Stimulated activated CD4-positive, alpha-beta T cell treated with anti-CD3 and anti-CD28 coated beads, TNF-alpha, amount 100 ng/mL, for 24 hours (primary cell): ENCODE data around the gene AURKAIP1.

Source experiments
- DNase-seq, 3 experiments: peaks; one replicate each; pipeline ENCODE4 v3.0.0-alpha.2; 2020; ENCODE audit warnings: low read depth in 3 of 3

Gene AURKAIP1

GRCh38 chr1:1347663-1348419 is 27.2 kb downstream of the AURKAIP1 start:
- DNase-seq = no peak

DNA sequence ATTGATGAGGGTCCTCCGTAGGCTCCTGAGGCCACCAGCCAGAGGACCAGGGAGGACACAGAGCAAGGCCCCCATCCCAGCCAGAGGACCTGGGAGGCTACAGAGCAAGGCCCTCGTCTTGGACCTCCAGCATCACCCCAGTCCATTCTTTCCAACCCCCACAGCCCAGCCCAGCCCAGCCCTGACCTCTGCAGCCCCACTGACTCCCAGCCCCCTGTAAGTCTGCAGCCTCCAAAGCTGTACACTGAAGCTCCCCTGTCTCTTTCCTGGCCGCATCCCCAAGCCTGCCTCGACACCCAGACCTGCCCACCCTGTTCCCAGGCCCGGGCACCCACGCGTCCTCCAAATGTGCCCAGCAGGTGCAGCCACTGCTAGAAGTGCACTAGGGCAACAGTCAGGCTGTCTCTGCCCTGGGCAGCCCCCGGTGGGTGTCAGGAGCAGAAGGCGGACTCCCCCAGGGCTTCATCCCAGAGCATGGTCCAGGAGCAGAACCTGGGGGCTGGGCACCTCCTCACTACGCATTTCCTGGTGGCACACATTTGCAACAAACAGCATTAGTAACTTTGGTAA is 27.9 kb downstream of the AURKAIP1 start:
- DNase-seq = no peak

DNA sequence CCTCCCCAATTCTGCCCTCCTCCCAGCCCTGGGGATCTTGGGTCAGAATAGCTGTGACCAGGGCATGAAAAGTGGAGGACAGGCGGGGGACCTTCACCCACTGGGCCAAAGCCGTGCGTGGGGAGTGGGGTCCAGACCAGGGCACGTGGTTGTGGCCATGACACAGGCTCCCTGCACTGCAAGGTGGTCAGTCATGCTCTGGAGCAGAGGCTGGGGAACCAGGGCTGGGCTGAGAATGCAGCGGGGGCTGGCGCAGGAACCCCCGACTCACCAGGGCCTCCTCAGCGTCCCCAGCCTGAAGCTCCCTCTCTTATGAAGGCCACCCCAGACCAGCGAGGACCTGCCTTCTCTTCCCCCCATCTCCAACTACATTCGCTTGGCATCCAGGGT is 28.5 kb downstream of the AURKAIP1 start:
- DNase-seq = no peak

DNA sequence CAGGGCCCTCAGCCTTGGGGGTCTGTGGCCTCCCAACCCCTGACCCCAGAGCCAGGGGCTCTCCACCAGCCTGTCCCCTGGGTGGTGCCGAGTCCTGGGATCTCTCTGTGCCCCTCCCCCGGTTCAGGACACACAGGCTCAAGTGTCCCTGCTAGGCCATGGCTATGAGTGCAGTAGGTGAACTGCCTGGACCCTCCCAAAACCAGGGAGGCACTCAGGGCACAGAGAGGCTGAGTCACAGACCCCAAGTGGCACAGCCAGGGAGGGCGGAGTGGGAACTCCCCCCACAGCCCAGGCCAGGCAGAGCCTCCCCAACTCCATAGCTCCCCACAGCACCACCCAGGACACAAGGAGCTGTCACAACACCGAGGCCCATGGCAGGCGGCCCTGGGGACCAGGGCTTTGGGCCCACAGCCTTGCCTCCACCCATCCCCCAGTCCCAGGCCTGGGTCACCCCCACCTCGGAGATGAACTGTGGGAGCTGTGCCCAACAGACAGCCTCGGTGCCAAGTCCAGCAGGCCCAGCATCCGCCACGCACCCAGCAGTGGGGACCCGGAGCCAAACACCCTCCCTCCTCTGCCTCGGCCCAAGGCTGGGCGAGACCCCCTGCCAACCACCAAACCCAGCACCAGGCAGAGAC is 29.0 kb downstream of the AURKAIP1 start:
- no peak for DNase-seq

- no peak for DNase-seq
These were observed 29.6 kb downstream of the AURKAIP1 start for GRCh38 chr1:1345384-1345783.

GRCh38 chr1:1344655-1345361 is 30.2 kb downstream of the AURKAIP1 start:
- peak; percentile 20 to 62 (median 33) for DNase-seq

GRCh38 chr1:1343811-1344421 is 31.1 kb downstream of the AURKAIP1 start:
- no peak for DNase-seq

GRCh38 chr1:1342584-1343115 is 32.4 kb downstream of the AURKAIP1 start:
- no peak for DNase-seq

- DNase-seq = no peak
These were observed 32.9 kb downstream of the AURKAIP1 start for GRCh38 chr1:1342061-1342562.

- no peak for DNase-seq
These were observed 33.4 kb downstream of the AURKAIP1 start for GRCh38 chr1:1341549-1342021.

DNA sequence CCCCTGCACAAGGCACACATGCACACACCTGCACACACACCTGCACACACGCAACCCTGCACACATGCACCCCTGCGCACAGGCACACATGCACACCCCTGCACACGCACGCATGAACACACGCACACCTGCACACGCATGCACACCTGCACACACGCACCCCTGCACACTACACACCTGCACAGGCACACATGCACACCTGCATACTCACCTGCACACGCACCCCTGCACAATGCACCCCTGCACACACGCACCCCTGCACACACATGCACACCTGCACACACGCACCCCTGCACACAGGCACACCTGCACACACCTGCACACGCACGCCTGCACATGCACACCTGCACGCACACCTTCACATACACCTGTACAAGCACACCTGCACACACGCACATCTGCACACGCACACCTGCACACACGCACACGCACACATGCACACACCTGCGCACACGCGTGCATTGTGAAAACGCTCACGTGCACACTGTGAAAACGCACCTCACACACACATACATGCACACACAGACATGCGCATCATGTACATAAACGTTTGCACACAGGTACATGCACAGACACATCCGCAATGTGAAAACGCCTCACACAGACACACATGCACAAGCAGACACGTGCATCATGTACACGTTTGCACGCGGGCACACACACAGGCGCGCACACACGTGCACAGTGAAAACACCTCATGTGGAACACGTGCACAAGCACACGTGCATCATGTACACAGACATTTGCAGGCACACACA is 34.0 kb downstream of the AURKAIP1 start:
- no peak for DNase-seq

GRCh38 chr1:1340185-1340584 is 34.8 kb downstream of the AURKAIP1 start:
- DNase-seq = no peak

GRCh38 chr1:1338278-1338677 is 36.7 kb downstream of the AURKAIP1 start:
- no peak for DNase-seq

DNA sequence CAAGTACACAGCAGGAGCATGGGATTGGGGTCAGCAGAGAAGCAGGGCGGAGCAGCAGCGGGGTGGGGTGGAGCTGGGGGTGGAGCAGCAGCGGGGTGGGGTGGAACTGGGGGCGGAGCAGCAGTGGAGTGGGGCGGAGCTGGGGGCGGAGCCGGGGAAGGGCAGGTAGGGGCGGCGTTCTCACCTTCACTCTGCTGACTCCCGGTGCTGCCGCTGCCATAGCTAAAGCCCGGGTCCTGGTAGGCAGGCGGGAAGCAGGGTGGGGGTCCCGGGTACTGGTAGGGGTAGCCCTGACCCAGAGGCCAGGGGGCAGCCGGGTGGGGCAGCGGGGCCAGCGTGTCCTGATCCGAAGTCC is 37.2 kb downstream of the AURKAIP1 start:
- DNase-seq = peak in 2 of 3 experiments; percentile 23 to 45

DNA sequence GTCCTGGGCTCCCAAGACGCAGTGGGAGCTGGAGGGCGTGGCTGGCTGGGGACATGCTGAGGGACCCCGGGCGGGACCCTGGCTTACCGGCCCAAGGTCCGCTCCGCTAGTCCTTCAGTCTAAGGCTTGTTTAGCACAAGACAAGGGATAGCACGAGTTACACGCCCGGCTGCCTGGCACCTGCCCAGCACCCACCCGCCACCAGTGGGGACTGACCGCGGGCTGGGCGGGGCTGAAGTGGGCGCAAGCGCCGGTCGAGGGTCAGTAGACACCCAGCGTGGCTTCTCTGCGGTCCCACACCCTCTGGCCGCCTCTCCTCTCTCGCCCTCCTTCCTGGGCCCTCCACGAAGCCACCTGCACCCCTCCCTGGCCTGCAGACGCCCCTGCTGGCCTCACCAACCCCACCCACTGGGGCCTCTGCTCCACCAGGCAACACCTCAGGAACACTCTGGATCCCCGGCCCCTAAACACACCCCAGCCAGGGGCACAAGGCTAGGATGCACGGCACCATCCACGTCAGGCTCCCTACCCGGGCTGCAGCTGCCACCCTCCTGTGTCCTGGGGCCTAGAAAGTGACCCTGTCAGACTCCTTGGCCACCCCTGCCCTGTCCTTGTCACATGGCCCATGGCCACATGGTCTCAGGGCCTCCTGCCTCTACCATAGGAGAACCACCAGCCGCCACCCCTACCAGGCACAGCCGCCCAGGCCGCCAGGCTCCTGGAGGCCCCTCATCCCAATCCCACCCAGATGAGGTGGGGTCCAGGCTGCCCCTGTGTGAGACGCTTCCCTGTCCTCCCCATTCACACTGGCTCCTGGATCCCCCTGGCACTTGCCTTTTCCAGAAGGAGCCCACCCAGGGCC is 37.8 kb downstream of the AURKAIP1 start:
- DNase-seq = no peak

DNA sequence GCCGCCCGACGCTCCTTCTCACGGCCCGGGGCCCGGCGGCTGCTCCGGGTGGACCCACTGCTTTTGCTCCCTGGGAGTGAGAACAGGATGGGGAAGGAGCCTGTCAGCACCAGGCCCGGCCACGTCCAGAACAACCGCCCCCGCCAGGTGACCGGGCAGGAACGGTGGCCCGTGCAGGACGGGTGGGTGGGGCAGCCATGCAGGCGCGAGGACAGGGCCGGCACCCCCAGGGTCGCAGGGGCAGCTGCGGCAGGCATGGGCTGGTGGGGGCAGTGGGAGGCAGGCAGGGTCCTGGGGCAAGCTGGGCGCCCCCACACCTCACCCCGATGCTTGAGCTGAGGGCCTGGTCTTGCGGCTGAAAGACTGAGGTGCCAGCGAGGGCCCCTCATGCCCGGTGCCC is 38.6 kb downstream of the AURKAIP1 start:
- no peak for DNase-seq

DNA sequence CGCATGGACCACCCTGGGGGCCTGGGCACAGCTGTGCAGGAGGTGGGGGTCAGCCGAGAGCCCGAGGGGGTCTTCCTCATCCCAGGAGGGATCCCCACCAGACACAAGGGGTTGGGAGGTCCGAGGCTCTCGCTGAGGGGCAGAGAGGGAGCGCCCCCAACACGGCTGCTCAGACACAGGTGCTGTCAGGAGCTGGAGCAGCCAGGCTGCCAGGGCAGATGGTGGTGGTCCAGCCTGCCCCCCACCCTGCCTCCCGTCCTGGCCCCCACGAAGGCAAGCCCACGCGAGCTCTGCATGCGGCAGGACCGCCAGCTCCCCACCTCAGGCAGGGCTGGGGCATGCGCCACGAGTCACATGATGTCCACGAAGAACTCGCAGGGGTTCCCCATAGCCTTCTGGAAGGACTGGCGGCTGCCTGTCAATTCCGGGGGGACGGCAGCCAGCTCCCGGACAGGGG is 39.2 kb downstream of the AURKAIP1 start:
- no peak for DNase-seq

- DNase-seq = no peak
These were observed 39.7 kb downstream of the AURKAIP1 start for GRCh38 chr1:1335283-1335682.

DNA sequence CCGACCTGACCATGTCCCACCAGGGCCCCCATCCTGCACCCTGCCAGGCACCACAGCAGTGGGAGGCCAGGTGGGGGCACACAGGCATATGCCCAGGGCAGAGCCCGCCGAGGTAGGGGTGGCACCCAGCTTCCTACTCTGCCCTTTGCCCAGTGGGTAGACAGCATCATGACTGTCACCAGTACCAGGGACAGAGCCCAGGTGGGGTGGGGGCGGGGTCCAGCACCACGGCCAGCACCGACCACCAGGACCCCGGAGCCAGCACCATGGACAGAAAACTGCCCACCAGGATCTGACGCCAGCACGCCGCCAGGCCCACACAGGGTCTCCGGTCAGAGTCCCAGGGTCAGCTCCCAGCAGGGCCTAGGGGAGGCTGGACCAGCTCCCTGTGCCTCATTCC is 40.2 kb downstream of the AURKAIP1 start:
- DNase-seq = no peak
